HG03280 (cell line): Measurements from ENCODE around the gene KIF1A.
"Not testable (repeated sequence)": the region's sequence is repeated elsewhere in the genome, so short reads cannot be mapped to it uniquely, and the experiment has no call there.

ENCODE experiments used
- ATAC-seq: cut with Tn5 transposase; IDR thresholded peaks from one replicate; pipeline ENCODE4 v1.9.1; 2021; ENCODE audit warnings: mild to moderate bottlenecking, moderate library complexity; ENCODE audit not compliant: unreplicated experiment

KIF1A gene

GRCh38 chr2:240691075-240691427, 129.0 kb downstream of the KIF1A start:
- not testable (repeated sequence) for ATAC-seq

- not testable (repeated sequence) for ATAC-seq
Observed at GRCh38 chr2:240690421-240691074, 129.5 kb downstream of the KIF1A start.

- ATAC-seq: no peak
Observed at GRCh38 chr2:240689975-240690374, 130.0 kb downstream of the KIF1A start.

- ATAC-seq: no peak
Observed at GRCh38 chr2:240688553-240688919, 131.5 kb downstream of the KIF1A start.

- ATAC-seq: no peak
Observed at GRCh38 chr2:240687741-240688552, 132.1 kb downstream of the KIF1A start.

- ATAC-seq: no peak
Observed at GRCh38 chr2:240687045-240687740, 132.8 kb downstream of the KIF1A start.

GRCh38 chr2:240686460-240686859, 133.6 kb downstream of the KIF1A start:
- no peak for ATAC-seq

GRCh38 chr2:240685771-240686371, 134.1 kb downstream of the KIF1A start:
- no peak for ATAC-seq

GRCh38 chr2:240683980-240684728, 135.9 kb downstream of the KIF1A start:
- not testable (repeated sequence) for ATAC-seq

- not testable (repeated sequence) for ATAC-seq
Observed at GRCh38 chr2:240683329-240683979, 136.6 kb downstream of the KIF1A start.

GRCh38 chr2:240682431-240683224, 137.4 kb downstream of the KIF1A start, which contains the start of gene AQP12B:
AQP12B (minus strand) TSS chr2:240682885; CDS start chr2:240682837, 48 bp downstream.
- not testable (repeated sequence) for ATAC-seq

GRCh38 chr2:240680185-240680584, 139.8 kb downstream of the KIF1A start:
- not testable (repeated sequence) for ATAC-seq

- not testable (repeated sequence) for ATAC-seq
Observed at GRCh38 chr2:240678909-240679308, 141.1 kb downstream of the KIF1A start.

GRCh38 chr2:240678043-240678442, 142.0 kb downstream of the KIF1A start:
- ATAC-seq: not testable (repeated sequence)

- not testable (repeated sequence) for ATAC-seq
Observed at GRCh38 chr2:240675345-240675744, 144.7 kb downstream of the KIF1A start.

GRCh38 chr2:240674461-240675184, 145.4 kb downstream of the KIF1A start:
- not testable (repeated sequence) for ATAC-seq

- ATAC-seq: no peak
Observed at GRCh38 chr2:240672701-240673190, 147.3 kb downstream of the KIF1A start.

GRCh38 chr2:240672076-240672700, 147.8 kb downstream of the KIF1A start:
- no peak for ATAC-seq
